K562 (cell line): Measurements from ENCODE around the gene DOK7. TPM values are rescaled to one million over a fixed set of nuclear protein-coding genes. Genes with fewer than 3 reads are reported as not detected.

Source experiments
- ATAC-seq: fragments of 200-7000 bp; cut with Tn5 transposase; 3 replicates; pipeline ENCODE4 v1.9.1; 2020; ENCODE audit warnings: moderate library complexity
- BruUV-seq: library from RNA; stranded (reverse); fragments of 400-500 nt; replicated peaks from 2 replicates; lab custom pipeline; 2021; lab: Mats Ljungman, UMichigan
- CTCF ChIA-PET: fragments of 300-600 bp; formaldehyde crosslinking; extraction: SDS; loops from one replicate; lab custom pipeline; 2021; ENCODE audit warnings: low intra/inter-chr PET ratio; lab: Yijun Ruan, JAX
- POLR2A ChIA-PET: fragments of 300-600, 350-650 bp; sonication (Branson Sonifier 250); formaldehyde crosslinking; extraction: SDS; loops from one replicate; lab custom pipeline; 2021; ENCODE audit warnings: antibody characterized with exemption, inconsistent platforms; lab: Yijun Ruan, JAX
- DNase-seq, 4 experiments: peaks; one replicate each; pipeline versions ENCODE4 v3.0.0 to v3.0.0-alpha.2; 2011 to 2018; ENCODE audit warnings: low spot score in 3 of 4, mixed read lengths in 3 of 4; ENCODE audit errors: extremely low read depth in 1 of 4
- FAIRE-seq: peaks from 2 replicates; lab custom pipeline; 2011; peaks lifted over from hg19 to GRCh38; lab: Jason Lieb, UNC
- H2AFZ ChIP-seq: 2 replicates; pipeline ENCODE4 v1.6.0; 2011; ENCODE audit warnings: low read depth, low read length, control low read depth, inconsistent platforms
- H3K27ac ChIP-seq: fragments of 200-600 bp; 3 replicates; pipeline ENCODE4 v1.8.0; 2011; ENCODE audit warnings: low read depth, mild to moderate bottlenecking, control low read depth, inconsistent platforms, low read length, moderate library complexity, mixed read lengths; ENCODE audit errors: extremely low read depth
- H3K27me3 ChIP-seq, 2 experiments: fragments of 300-600 bp in 1 of 2; 2 replicates in 1 of 2; 3 replicates in 1 of 2; pipeline versions ENCODE4 v1.6.0 to v1.8.0; 2011; ENCODE audit warnings: inconsistent platforms in 2 of 2, low read length in 2 of 2, mild to moderate bottlenecking in 1 of 2, mixed read lengths in 1 of 2, moderate library complexity in 1 of 2; ENCODE audit not compliant: control insufficient read depth in 2 of 2, insufficient read depth in 2 of 2
- H3K36me3 ChIP-seq: fragments of 300-600 bp; 3 replicates; pipeline ENCODE4 v1.8.0; 2011; ENCODE audit warnings: mild to moderate bottlenecking, low read length, inconsistent platforms; ENCODE audit not compliant: control insufficient read depth, insufficient read depth
- H3K4me1 ChIP-seq, 2 experiments: fragments of 200-600 bp in 1 of 2; replicated peaks in 1 of 2; 2 replicates in 1 of 2; 3 replicates in 1 of 2; pipeline versions ENCODE4 v1.5.1 to v1.8.0; 2011; ENCODE audit warnings: inconsistent platforms in 2 of 2, low read length in 2 of 2, mild to moderate bottlenecking in 1 of 2, mixed read lengths in 1 of 2, moderate library complexity in 1 of 2; ENCODE audit not compliant: control insufficient read depth in 2 of 2, insufficient read depth in 2 of 2
- H3K4me2 ChIP-seq: 2 replicates; pipeline ENCODE4 v1.6.1; 2011; ENCODE audit warnings: low read length, control low read depth, inconsistent platforms, mixed read lengths; ENCODE audit not compliant: insufficient read depth
- H3K4me3 ChIP-seq: fragments of 200-600 bp; sonication (generic), shearing (Covaris generic); 2 replicates; pipeline ENCODE4 v1.5.1; 2016; ENCODE audit warnings: control low read depth, inconsistent platforms
- H3K79me2 ChIP-seq: fragments of 200-600 bp; 3 replicates; pipeline ENCODE4 v1.8.0; 2011; ENCODE audit warnings: low read length, inconsistent platforms; ENCODE audit not compliant: control insufficient read depth, insufficient read depth
- H3K9ac ChIP-seq, 2 experiments: 2 replicates each; pipeline versions ENCODE4 v1.6.0 to v1.6.1; 2011; ENCODE audit warnings: low read depth in 2 of 2, low read length in 2 of 2, control low read depth in 1 of 2, inconsistent platforms in 1 of 2, mild to moderate bottlenecking in 1 of 2, mixed read lengths in 1 of 2; ENCODE audit not compliant: insufficient read depth in 1 of 2
- H3K9me1 ChIP-seq: one replicate; pipeline ENCODE4 v1.6.0; 2011; ENCODE audit warnings: inconsistent platforms, mild to moderate bottlenecking, low read length, moderate library complexity; ENCODE audit not compliant: control insufficient read depth, insufficient read depth
- H3K9me3 ChIP-seq: replicated peaks from 2 replicates; pipeline ENCODE4 v1.5.1; 2011; ENCODE audit warnings: low read depth, low read length, inconsistent platforms; ENCODE audit not compliant: control insufficient read depth, insufficient read depth
- H4K20me1 ChIP-seq: replicated peaks from 2 replicates; pipeline ENCODE4 v1.6.1; 2011; ENCODE audit warnings: low read length, inconsistent platforms, mixed read lengths; ENCODE audit not compliant: control insufficient read depth, insufficient read depth
- BCOR ChIP-seq: fragments of 450-650 bp; IDR thresholded peaks from 2 replicates; pipeline ENCODE4 v1.6.1; 2016
- MTA3 ChIP-seq: fragments of 450-650 bp; formaldehyde crosslinking; IDR thresholded peaks from 2 replicates; pipeline ENCODE4 v1.6.1; 2017; ENCODE audit warnings: mild to moderate bottlenecking, borderline replicate concordance
- NONO ChIP-seq, 2 experiments: fragments of 200-400 bp in 1 of 2; fragments of 450-650 bp in 1 of 2; formaldehyde crosslinking in 1 of 2; IDR thresholded peaks; 2 replicates each; pipeline ENCODE4 v1.6.1; 2017; ENCODE audit warnings: low read depth in 2 of 2, mild to moderate bottlenecking in 2 of 2, moderate library complexity in 2 of 2, low read length in 1 of 2
- PHF8 ChIP-seq: fragments of 200-600 bp; sonication (generic); IDR thresholded peaks from 2 replicates; pipeline ENCODE4 v1.6.1; 2012; ENCODE audit warnings: mixed run types, mild to moderate bottlenecking, inconsistent platforms, low read length, moderate library complexity, borderline replicate concordance
- WGBS: fragments of 100-300 bp; shearing (Covaris generic); methylation state at CpG from one replicate; pipeline ENCODE4 v1.1.6; 2016; ENCODE audit warnings: low coverage, mixed read lengths; ENCODE audit not compliant: insufficient coverage; ENCODE audit errors: missing lambda C conversion rate; 5-methylcytosine and 5-hydroxymethylcytosine counted together
- in situ Hi-C: fragments of 300-500 bp; cut with MboI; formaldehyde crosslinking; loops from 4 replicates; pipeline ENCODE4 v1.15.0; 2018; ENCODE audit warnings: inconsistent platforms, mixed read lengths
- intact Hi-C: fragments of 100-400 bp; cut with micrococcal nuclease; formaldehyde crosslinking; loops from 2 replicates; pipeline ENCODE4 v1.14.2; 2022
- polyA plus RNA-seq, 8 experiments: library from polyadenylated mRNA; depleted of rRNA in 4 of 8; stranded (reverse) in 5 of 8; unstranded in 3 of 8; fragments of >200 nt; fragmentation: Nextera tagmentation in 2 of 8; fragmentation: Illumina TruSeq in 1 of 8; extraction: Ambion mirVana in 2 of 8; extraction: Trizol in 1 of 8; gene quantifications; 2 replicates each; pipeline versions ENCODE4 v1.2.1 to v1.2.3, GENCODE V29; 2011 to 2014; ENCODE audit warnings: inconsistent platforms in 1 of 8, missing spikeins in 1 of 8
- total RNA-seq, 7 experiments: library from RNA; depleted of rRNA in 6 of 7; stranded (reverse); fragments of >200 nt in 6 of 7; fragmentation: Illumina TruSeq in 2 of 7; extraction: Trizol in 2 of 7; gene quantifications; 2 replicates each; pipeline versions ENCODE4 v1.2.1 to v1.2.3, GENCODE V29; 2011 to 2021; ENCODE audit warnings: low replicate concordance in 1 of 7

DOK7 gene
- total and polyA plus RNA-seq, 9 of the 15 experiments (the other 6 are each of a cell fraction or from before 2014, with no cell fraction given): not detected

- WGBS: 11% methylated on average over 15 of the region's 17 CpGs
- Histone ChIP-seq H3K9me3 (no peaks in the 10 kb centered on the region), H3K36me3 (no peaks in the 10 kb centered on the region), H3K4me3 (no peak overlapping the region), H3K79me2 (no peaks in the 10 kb centered on the region), H3K9ac (no peak overlapping the region), H3K27ac (no peak overlapping the region), H3K27me3 (peaks cover 19 to 82% of the 10 kb centered on the region in 2 experiments), H3K4me2 (no peak overlapping the region), H4K20me1 (peaks cover 34% of the 10 kb centered on the region), H3K9me1 (no peaks in the 10 kb centered on the region), H3K4me1 (peaks cover 0 to 53% of the 10 kb centered on the region in 2 experiments; a peak in 2 of 5 replicates), H2AFZ (no peak overlapping the region)
- BruUV-seq: no TSS peak
- POLR2A ChIA-PET: interaction anchor here (1.1 kb wide), 1 partner anchor 10 kb away, joined by 3 read pairs; no protein-coding TSS in a partner anchor
- ATAC-seq (no peak), FAIRE-seq (no peak), DNase-seq (no peak)
- CTCF ChIA-PET: no interaction called here
- TF ChIP-seq PHF8 (no peak), NONO (IDR thresholded peaks at IDR 0.05; ENCODE audit: low read depth in 2 of 2, low read length in 1 of 2) (no peak), MTA3 (no peak), BCOR (no peak)
- in situ Hi-C loops (no loop called here), intact Hi-C loops (no loop called here)
Measured at GRCh38 chr4:3491681-3492405, 28.7 kb downstream of the DOK7 start.
